ENCODE data around the gene SP2.

Gene SP2

GRCh38 chr17:47871048-47871447 is 25.0 kb upstream of the SP2 start:
- no peak for DNase-seq (ENCODE audit: low read depth)

DNA sequence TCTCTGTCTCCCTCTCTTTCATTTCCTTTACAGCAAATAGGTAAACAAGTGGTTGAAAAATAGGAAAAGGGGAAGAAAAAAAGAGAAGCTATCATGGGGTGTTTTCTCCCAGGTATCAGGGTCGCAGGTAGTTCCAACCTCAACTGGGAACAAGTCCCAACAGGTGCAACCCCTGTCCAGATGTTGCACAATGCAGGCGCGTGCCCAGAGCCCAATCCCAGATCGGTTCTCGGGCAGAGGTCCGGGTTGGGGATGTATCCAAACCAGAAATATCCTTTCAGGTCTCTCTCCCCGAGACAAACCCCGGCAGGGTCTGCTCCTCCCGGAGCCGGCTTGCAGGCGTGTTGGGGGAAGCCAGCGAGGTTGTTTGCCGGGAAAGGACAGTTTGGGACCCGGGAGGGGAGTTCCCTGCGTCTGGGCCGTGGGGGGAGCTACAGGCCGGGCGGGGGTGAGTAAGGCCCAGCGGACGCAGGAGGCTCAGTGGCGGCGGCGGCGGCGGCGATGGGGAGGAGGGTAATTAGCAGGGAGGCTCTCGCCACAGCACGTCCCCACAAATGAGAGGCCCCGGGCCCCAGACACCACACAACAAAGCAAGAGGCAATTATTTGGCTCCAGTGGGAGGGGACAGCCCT is 23.9 kb upstream of the SP2 start:
- no peak for DNase-seq (ENCODE audit: low read depth)

- no peak for DNase-seq (ENCODE audit: low read depth)
Observed at GRCh38 chr17:47872651-47873161, 23.3 kb upstream of the SP2 start.

DNA sequence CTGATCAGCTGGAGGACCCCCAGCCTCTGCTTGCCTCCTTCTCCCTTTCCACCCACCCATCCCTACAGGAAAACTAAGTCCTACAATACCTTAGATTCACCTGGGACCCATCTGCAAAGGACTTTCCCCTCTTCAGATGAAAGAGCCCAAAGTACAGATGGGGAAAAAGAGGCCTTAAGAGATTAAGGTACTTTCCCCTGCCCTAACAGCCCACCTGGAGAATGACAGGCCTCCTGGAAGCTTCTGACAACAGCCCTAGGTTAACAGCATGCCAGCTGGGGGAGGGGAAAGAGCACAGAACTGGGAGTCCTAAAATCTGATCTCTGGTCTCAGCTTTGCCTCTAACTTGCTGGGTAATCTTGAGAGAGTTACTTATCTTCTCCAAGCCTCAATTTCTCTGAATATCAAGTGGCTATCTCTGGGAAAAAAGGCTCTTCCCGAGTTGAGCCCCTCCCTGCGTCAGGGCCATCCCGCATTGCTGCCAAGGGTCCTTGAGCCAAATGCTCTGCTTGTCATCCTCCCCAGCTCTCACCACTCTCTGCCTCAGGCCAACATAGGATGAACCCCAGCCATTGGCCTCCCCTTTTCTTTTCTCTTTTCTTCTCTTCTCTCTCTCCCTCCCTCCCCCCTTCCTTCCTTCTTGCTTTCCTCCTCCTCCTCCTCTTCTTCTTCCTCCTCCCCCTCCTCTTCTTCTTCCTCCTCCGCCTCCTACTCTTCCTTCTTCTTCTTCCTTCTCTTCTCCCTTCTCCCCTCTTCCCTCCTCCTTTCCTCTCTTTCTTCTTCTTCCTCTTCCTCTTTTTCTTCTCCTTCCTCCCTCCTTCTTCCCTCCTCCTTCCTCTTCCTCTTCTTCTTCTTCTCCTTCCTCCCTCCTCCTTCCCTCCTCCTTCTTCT is 22.6 kb upstream of the SP2 start:
- no peak for DNase-seq (ENCODE audit: low read depth)

DNA sequence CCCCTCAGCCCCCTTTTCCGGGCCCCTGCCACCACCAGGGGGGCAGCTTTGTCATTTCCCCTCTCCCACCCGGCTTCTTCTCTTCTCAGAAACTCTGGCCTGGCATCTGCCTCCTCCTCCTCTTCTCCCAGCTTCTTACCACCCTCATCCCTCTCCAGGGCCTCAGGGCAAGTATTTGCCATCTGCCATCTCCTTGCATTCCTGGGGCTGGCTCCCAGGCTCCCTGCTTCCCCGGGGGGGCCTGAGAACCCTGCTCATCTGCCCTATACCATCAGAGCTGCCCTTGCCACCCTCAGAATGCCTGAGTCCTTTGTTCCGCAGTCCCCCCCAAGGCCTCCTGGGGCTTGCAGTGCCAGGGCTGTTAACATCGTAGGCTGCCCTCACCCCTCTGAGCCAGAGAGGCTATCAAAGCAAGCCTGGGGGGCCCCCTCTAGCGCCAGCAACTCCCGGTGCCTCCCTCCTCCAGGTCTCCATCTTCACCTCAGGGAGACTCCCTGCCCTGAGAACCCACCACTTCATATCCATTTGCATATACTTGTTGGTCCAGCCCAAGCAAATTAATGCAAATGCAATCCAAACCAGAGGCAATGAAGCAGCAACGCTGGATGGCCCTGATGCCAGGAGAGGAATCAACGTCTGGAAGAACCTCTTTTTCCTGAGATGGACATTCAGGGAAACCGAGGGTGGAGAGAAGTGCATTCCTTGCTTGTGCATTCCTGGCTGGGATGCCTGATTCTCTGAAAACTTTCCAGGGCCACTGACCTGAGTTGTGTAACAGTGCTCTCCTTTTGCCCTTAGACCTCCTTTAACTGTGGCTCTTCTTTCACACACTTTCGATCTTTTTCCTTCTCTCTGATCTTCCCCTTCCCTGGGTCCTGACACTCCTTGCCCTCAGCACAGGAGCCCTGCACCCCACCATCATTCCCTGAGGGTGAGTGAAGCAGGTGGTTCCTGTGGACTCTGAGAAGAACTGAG is 20.7 kb upstream of the SP2 start:
- no peak for DNase-seq (ENCODE audit: low read depth)

GRCh38 chr17:47877368-47878034 is 18.5 kb upstream of the SP2 start:
- DNase-seq (ENCODE audit: low read depth), result no peak

GRCh38 chr17:47878203-47879027 is 17.6 kb upstream of the SP2 start:
- DNase-seq (ENCODE audit: low read depth), result no peak

DNA sequence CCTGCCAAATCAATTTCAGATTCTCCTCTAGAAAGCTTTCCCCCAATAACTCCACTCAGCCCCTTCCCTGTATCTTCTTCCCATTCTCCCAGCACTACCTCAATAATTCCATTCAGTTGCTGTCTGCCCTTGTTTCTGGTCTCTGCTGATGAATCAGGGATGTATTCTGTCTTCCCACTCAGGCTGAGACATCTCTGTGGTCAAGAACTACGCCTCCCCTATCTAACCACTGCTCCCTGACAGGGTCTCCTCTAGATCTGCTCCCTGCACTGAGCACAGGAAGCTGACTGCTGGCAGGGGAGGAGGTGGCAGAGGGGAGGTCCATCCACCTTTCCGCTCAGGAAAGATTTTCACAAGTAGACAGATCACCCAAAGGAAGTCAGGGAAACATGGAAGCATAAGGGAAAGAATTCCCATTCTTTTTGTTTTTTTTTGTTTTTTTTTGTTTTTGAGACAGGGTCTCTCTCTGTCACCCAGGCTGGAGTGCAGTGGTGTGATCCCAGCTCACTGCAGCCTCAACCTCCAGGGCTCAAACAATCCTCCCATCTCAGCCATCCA is 16.9 kb upstream of the SP2 start:
- DNase-seq (ENCODE audit: low read depth), result no peak

GRCh38 chr17:47879776-47880454 is 16.1 kb upstream of the SP2 start:
- no peak for DNase-seq (ENCODE audit: low read depth)

GRCh38 chr17:47882247-47882646 is 13.8 kb upstream of the SP2 start:
- DNase-seq (ENCODE audit: low read depth), result peak; percentile 65

DNA sequence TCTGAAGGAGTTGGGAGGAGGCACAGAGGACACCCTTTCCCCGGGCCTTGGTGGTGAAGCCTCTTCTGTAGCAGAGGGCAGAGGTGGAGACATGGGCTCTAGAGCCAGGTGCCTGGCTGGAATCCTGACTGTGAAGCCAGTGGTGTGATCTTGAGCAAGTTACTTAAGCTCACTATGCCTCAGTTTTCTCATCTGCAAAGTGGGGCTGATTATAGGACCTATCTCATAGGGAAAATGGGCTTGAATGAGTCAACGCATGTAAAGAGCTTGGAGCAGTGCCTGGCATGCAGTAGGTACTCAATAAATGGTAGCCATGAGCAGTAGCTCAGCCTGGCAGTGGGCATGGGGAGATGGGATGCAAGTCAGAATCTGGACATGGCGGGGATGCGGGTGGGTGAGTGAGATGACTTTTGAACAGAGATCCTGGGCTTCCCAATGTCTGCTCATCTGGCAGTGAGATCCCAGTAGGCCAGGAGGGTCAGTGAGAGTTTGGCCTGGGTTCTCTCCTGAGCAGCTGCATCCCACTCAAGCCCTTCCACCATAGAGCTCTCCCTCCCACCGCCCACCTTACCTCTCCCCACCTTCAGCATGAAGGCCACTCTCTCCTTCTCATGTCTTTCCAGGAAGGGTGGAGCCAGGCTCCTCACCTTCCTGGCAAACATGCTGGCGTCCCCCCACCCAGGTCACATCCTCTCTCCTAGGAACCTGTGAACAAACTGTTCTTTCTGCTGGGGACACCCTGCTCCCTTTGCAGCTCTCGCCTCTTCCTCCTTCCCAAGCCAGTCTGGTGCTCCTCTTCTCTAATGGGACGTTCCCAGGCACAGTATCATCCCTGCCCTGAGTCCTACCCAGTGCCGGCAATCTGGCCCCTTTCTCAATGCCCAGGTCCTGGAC is 13.1 kb upstream of the SP2 start:
- DNase-seq (ENCODE audit: low read depth), result no peak

- DNase-seq (ENCODE audit: low read depth), result no peak
Observed at GRCh38 chr17:47883589-47884426, 12.2 kb upstream of the SP2 start.

DNA sequence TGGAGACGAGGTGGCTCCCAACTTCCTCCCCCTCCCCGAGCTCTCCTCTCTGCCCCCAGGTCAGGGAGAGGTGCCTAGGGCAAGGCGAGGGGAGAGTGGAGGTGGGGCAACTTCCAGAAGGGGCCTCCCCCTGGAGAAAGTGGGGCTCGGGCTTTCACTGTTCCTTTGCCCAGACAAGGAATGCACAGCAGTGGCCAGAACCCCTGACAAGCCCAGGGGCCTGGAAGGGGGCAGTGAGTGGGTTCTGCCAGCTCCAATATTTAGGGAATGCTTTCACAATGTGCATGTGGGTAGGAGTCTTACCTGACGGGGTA is 11.7 kb upstream of the SP2 start:
- no peak for DNase-seq (ENCODE audit: low read depth)

- no peak for DNase-seq (ENCODE audit: low read depth)
Observed at GRCh38 chr17:47884905-47885730, 10.9 kb upstream of the SP2 start.

DNA sequence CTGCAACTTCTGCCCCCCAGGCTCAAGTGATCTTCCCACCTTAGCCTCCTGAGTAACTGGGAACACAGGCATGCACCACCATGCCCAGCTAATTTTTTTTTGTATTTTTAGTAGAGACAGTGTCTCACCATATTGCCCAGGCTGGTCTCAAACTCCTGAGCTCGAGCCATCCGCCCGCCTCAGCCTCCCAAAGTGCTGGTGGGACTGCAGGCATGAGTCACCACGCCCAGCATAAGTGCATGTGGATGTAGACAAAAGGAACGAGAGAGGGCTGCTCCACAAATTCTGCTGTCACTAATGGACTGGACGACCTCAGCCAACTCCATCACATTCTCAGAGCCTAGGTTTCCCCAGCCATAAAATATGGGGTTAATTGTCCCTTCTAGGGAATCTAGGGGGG is 7.7 kb upstream of the SP2 start:
- DNase-seq (ENCODE audit: low read depth), result no peak

GRCh38 chr17:47889734-47890529 is 6.1 kb upstream of the SP2 start:
- DNase-seq (ENCODE audit: low read depth), result no peak

Measured in GM04503 (cell line).